Central memory CD8-positive, alpha-beta T cell (primary cell): ENCODE measurements around the gene CDC42.

Experiments
- ATAC-seq: fragments of 150-1000 bp; cut with Tn5 transposase; replicated peaks from 2 replicates; pipeline ENCODE4 v1.10.0; 2022; ENCODE audit warnings: mild to moderate bottlenecking, moderate FRiP score, moderate number of reproducible peaks; ENCODE audit not compliant: poor library complexity, severe bottlenecking; ENCODE audit errors: extremely low read depth
- DNase-seq, 2 donors: peaks; one replicate each; pipeline ENCODE4 v3.0.0; 2021; ENCODE audit warnings: low spot score in 2 of 2
- H3K27ac Mint-ChIP-seq: one replicate; pipeline ENCODE4 v1.8.0; 2022; ENCODE audit warnings: low read depth, mild to moderate bottlenecking, moderate library complexity, mixed read lengths
- H3K27me3 Mint-ChIP-seq: one replicate; pipeline ENCODE4 v1.8.0; 2022; ENCODE audit warnings: mixed read lengths
- H3K36me3 Mint-ChIP-seq: one replicate; pipeline ENCODE4 v1.8.0; 2022; ENCODE audit warnings: mild to moderate bottlenecking, moderate library complexity, mixed read lengths; ENCODE audit not compliant: insufficient read depth
- H3K4me1 Mint-ChIP-seq: one replicate; pipeline ENCODE4 v1.8.0; 2022; ENCODE audit warnings: mixed read lengths
- H3K4me3 Mint-ChIP-seq: one replicate; pipeline ENCODE4 v1.8.0; 2022; ENCODE audit warnings: mild to moderate bottlenecking, moderate library complexity, mixed read lengths
- H3K9me3 Mint-ChIP-seq: one replicate; pipeline ENCODE4 v1.8.0; 2022; ENCODE audit warnings: mixed read lengths

The CDC42 gene

DNA sequence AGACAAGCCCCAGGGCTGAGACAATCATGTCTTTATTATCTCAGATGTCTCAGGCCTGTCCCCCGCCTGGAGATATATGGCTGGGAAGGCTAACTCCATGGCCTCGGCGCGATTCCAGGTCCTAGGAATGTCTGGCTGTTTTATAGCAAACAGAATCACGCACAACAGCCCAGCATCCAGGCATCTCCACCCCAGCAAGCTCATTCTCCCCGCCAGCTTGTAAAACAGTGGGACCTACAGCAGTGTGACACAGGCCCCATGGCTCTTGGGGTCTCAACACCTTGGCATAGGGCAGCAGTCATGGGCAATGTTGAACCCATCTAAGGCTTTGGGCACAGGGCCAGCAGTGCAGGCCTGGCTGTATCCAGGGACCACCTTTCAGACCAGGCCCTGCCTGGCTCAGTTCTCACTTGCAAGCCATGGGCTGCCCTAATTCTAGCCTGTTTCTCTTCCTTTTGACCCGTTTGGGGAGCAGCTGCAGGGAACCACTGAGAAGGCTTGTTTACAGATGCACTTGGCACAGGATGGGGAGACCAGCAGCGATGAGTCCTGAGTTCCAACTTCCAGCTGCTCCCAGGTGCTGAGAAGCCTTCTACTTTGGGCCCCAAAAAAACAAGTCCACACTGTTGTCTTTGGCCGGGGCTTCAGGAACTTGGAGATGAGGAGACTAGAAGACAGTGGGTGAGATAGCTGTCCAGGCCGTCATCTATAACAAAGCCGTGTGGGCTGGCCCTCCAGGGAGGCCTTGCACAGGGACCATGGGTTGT is 56.0 kb downstream of the CDC42 start:
- peaks cover 67% of the 10 kb centered on the region for H3K4me1 Mint-ChIP-seq

DNA sequence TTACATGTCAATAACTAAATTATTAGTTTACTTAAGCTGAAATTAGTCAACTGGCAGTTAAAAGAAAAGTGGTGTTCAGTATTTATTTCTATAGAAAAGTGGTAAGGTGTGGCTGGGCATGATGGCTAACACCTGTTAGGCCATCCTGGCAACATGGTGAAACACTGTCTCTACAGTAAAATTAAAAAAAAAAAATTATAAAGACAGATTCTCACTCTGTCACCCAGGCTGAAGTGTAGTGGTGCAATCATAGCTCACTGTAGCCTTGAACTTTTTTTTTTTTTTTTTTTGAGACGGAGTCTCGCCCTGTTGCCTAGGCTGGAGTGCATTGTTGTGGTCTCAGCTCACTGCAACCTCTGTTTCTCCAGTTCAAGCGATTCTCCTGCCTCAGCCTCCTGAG is 57.5 kb downstream of the CDC42 start:
- Mint-ChIP-seq H3K9me3 (no peaks in the 10 kb centered on the region), H3K27ac (no peak overlapping the region), H3K36me3 (peaks cover 21% of the 10 kb centered on the region), H3K4me1 (peaks cover 54% of the 10 kb centered on the region), H3K4me3 (no peak overlapping the region), H3K27me3 (no peaks in the 10 kb centered on the region)
- no peak for DNase-seq
- ATAC-seq: no peak

More for the DNA sequence above, 56.0 kb downstream of the CDC42 start:
- ATAC-seq (no peak), DNase-seq (no peak)
- Mint-ChIP-seq H3K9me3 (no peaks in the 10 kb centered on the region), H3K27me3 (no peaks in the 10 kb centered on the region), H3K36me3 (peaks cover 17% of the 10 kb centered on the region), H3K4me3 (no peak overlapping the region), H3K27ac (peak overlapping the region; percentile 38)

DNA sequence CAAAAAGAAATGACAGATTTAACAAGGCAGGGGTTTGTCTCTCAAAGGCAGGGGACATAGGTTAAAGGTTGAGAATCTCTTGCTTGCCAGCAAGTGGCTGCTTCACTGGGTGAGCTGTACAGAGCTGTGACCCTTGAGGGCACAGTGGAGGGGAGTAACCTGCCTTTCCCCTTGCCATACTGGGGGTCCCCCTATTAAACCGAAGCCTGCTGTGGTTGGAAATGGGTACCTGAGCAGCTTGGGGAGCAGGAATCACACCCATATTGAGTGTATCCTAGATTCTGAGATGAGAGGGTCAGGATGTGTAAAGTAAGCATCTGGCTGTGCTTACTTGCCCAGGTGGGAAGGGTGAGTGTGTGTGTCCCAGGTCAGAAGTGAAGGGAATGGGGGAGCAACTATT is 58.6 kb downstream of the CDC42 start:
- no peak overlapping the region for H3K4me3 Mint-ChIP-seq
- peak overlapping the region; percentile 94 for H3K27ac Mint-ChIP-seq
- no peaks in the 10 kb centered on the region for H3K9me3 Mint-ChIP-seq
- peaks cover 17% of the 10 kb centered on the region for H3K36me3 Mint-ChIP-seq
- ATAC-seq (no peak), DNase-seq (no peak)
- no peaks in the 10 kb centered on the region for H3K27me3 Mint-ChIP-seq
- H3K4me1 Mint-ChIP-seq: peaks cover 55% of the 10 kb centered on the region

DNA sequence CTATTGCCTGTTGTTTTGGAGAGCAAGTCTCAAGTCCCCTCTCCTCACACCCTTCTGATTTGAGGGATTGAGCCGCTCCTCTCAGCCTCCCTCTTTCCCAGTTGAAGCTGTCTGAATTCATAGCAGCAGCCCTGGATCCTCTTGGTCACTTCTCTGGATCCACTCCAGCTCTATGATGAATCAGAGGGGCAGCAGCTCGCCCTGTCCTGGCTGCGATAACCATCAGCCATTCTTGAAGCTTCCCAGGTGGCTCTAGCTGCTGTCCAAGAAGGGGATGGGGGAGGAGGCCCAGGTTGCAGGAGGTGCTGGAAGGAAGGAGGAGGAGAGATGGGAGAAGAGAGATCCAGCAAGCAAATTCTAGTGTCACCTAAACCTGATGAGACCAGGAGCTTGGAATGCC is 59.1 kb downstream of the CDC42 start:
- ATAC-seq: no peak
- peaks cover 58% of the 10 kb centered on the region for H3K4me1 Mint-ChIP-seq
- H3K4me3 Mint-ChIP-seq: no peak overlapping the region
- H3K36me3 Mint-ChIP-seq: peaks cover 19% of the 10 kb centered on the region
- DNase-seq: no peak
- no peaks in the 10 kb centered on the region for H3K9me3 Mint-ChIP-seq
- H3K27ac Mint-ChIP-seq: peak overlapping the region; percentile 94
- H3K27me3 Mint-ChIP-seq: no peaks in the 10 kb centered on the region

DNA sequence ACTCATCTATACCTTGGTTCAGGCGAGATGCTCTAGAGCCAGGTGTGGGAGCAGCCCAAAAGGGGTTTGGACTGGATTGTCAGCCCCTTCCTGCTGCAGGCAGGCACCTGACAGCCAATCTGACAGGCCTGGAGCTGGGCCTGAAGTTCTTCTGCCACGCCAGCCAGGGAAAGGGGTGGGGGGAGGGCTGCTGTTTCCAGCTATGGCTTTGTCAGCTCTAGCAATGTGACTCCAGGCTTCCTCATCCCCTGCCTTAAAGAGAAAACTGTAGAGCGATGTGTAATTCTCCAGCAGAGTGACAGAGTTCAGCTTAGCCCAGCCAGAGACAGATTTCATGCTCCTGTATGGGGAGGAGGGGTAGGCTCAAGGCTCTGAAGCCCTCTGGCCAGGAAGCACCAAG is 60.0 kb downstream of the CDC42 start:
- Mint-ChIP-seq H3K4me1 (peaks cover 63% of the 10 kb centered on the region), H3K9me3 (no peaks in the 10 kb centered on the region), H3K4me3 (no peak overlapping the region), H3K27me3 (no peaks in the 10 kb centered on the region), H3K36me3 (peaks cover 20% of the 10 kb centered on the region), H3K27ac (peak overlapping the region; percentile 88)
- DNase-seq: no peak
- ATAC-seq: no peak

DNA sequence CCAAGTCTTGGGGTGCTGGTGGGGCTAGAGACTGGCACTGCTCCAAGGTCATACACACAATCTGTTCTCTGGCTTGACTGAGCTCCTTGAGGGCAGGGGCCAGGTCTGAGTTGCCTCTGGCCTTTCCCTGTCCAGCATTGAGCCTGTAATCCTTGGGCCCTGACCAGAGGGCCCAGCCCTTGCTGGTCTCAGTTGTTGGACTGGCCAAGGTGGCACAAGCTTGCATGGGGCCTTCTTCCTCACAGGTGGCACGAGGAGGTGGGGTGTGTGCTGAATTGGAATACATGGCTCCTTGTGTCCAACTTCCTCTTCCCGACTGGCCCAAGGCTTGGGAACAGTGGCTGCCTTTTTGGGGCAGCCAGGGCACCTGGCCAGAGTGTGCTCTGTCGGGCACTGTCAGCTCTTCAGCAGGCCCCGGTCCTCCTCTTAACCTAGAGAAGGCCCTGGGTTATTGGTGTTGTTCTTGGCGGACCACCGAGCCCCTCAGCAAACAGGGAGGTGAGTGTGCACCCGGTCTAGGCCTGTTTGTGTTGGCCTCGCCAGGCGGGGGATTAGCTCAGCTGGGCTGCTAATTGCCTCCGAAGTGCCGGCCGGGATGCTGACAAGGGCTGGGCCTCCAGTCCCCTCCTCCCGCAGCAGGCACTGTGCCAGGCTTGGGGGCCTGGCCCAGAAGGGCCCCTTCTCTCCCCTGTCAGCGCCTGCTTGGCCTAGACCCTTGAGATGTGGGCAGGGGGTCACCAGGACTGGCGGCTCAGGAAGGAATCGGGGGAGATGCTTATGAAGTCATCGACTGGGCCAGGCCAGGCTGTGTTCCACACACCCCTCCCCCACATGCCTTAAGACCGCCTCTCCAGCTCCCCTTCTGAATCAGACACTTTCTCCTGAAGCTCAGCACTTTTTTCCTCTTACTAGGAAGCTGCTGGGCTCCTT is 61.8 kb downstream of the CDC42 start:
- H3K9me3 Mint-ChIP-seq: no peaks in the 10 kb centered on the region
- no peak overlapping the region for H3K4me3 Mint-ChIP-seq
- peaks cover 16% of the 10 kb centered on the region for H3K36me3 Mint-ChIP-seq
- peak overlapping the region; percentile 10 for H3K27ac Mint-ChIP-seq
- ATAC-seq (no peak), DNase-seq (no peak)
- H3K27me3 Mint-ChIP-seq: no peaks in the 10 kb centered on the region
- peaks cover 49% of the 10 kb centered on the region for H3K4me1 Mint-ChIP-seq

DNA sequence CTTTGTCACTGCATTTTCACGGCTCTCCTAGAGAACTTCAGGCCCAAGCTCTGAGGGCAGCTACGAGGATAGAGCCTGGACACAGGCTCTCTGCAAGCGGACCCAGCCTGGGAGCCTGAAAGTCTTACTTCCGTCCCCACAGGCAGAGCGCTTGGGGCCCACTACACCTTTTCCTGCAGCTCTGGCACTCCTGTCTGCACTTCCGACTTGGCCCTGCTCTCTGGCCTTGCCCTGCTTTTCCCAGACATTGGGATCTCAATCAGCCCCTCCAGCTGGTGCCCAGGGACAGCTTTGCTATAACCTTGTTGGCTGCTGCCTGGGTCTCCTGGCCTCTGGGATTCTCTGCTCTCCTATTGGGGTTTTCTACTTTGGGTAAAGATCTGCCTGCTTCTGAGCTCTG is 62.8 kb downstream of the CDC42 start:
- peaks cover 49% of the 10 kb centered on the region for H3K4me1 Mint-ChIP-seq
- ATAC-seq (no peak), DNase-seq (no peak)
- no peak overlapping the region for H3K4me3 Mint-ChIP-seq
- no peaks in the 10 kb centered on the region for H3K9me3 Mint-ChIP-seq
- peaks cover 17% of the 10 kb centered on the region for H3K36me3 Mint-ChIP-seq
- H3K27ac Mint-ChIP-seq: peak overlapping the region; percentile 10
- no peaks in the 10 kb centered on the region for H3K27me3 Mint-ChIP-seq

DNA sequence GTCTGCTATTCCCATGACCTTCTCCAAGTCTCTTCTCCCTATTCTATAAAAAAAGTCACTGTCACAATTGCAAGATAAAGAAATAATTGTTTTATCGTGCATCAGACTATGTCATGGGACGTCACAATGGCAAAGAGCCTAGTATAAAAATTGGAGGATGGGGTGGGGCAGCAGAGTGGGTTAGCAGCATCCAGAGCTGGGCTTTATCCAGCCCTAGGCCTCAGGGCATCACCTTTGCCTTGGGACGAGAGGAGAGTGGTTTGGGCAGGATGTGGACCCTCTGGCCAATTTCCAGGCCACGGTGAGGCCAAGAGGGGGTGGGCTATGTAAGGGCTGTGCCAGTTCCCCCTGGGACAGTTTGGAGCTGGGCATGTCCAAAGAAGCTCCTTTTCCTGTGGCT is 64.7 kb downstream of the CDC42 start:
- no peaks in the 10 kb centered on the region for H3K27me3 Mint-ChIP-seq
- no peak overlapping the region for H3K4me3 Mint-ChIP-seq
- peaks cover 39% of the 10 kb centered on the region for H3K4me1 Mint-ChIP-seq
- no peak for DNase-seq
- ATAC-seq: no peak
- H3K9me3 Mint-ChIP-seq: no peaks in the 10 kb centered on the region
- H3K27ac Mint-ChIP-seq: peak overlapping the region; percentile 71
- H3K36me3 Mint-ChIP-seq: peaks cover 17% of the 10 kb centered on the region

DNA sequence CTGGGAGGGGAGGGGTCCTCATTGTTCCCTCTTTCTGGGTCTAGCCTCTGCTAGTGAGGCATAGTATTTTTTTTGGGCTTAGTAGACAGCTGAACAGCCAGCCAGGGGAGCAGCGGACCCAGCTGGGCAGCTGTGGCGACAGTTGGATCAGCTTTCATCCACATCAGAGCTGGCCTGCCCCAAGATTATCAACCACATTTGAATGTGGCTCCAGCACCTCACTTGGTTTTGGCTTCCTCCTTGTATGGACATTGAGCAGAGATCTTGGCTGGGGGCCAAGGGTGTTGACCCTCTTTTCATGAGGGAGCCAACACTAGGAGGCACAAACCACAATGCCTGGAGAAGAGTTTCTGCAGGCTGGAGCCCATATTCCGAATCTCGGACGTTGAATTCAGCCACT is 65.3 kb downstream of the CDC42 start:
- H3K36me3 Mint-ChIP-seq: peaks cover 17% of the 10 kb centered on the region
- ATAC-seq (no peak), DNase-seq (no peak)
- H3K27ac Mint-ChIP-seq: peak overlapping the region; percentile 71
- H3K4me3 Mint-ChIP-seq: no peak overlapping the region
- H3K9me3 Mint-ChIP-seq: no peaks in the 10 kb centered on the region
- no peaks in the 10 kb centered on the region for H3K27me3 Mint-ChIP-seq
- H3K4me1 Mint-ChIP-seq: peaks cover 35% of the 10 kb centered on the region

DNA sequence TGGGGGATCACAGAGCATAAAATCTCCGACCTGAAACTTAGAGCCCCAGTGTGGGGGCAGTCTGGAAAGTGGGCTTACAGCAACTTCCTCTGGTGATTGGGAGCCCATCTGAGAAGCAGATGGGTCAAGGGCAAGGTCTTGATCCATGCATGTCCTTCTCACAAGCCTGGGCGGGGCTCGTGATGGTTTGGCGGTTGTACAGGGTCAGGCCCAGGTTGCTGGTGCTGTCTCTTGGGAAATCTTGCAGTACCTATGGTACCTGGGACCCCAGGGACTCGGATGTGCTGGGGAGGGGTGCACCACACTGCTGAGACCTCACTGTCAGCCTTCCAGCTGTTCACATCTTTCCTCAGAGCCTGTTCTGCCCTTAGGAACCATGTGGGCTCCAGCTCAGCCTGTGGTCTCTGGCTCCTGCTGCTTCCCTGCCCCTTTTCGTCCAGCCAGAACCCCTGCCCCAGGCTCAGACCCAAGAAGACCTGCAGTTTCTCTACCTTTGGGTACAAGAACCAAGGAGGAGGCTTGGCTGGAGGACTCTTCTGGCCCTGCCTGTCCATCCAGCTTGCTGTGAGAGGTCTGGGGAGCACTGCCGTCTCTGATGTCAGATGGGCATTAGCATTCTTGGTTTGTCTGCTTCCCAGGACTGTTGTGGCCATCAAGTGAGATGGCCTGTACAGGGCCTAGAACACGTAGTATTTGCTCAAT is 65.9 kb downstream of the CDC42 start:
- Mint-ChIP-seq H3K4me3 (no peak overlapping the region), H3K27me3 (no peaks in the 10 kb centered on the region), H3K36me3 (peaks cover 14% of the 10 kb centered on the region), H3K4me1 (peaks cover 29% of the 10 kb centered on the region), H3K9me3 (no peaks in the 10 kb centered on the region), H3K27ac (peak overlapping the region; percentile 71)
- no peak for ATAC-seq
- DNase-seq: no peak

DNA sequence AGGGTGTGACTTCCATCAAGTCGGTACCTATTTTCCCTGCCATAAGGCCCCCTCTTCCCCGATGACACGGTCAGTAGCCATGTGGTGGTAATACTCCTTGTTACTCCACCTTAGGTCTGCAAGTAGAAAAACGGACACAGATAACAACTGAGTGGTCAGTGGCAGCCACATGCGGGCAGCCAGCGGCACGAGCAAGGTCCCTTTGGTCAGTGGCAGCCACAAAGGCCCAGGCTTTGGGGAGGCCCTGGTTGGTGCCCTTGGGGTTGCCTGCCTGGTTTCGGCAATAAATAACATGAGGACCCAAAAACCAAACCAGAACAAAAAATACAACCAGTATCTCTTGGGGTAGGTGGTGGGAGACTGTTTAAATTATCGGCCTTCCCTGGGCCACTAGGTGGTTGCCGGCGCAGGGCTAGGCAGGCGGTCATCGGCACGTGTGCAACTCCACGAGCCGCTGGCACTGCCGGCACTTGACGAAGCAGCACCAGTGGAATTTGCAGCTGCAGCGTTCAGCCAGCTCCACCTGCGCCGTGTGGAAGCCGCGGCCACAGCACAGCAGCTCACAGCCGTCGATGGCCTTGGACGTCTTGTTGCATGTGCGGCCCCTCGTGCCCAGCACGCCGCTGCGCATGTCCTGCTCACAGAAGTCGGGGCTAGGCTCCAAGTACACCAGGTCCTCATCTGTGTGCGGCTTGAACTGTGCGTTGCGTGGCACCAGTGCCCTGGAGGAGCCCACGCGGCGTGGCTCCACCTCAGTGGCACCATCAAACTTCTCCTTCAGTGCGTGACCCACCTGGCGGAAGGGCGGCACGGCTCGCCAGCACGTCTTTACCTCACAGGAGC is 67.3 kb downstream of the CDC42 start:
- Mint-ChIP-seq H3K36me3 (peaks cover 11% of the 10 kb centered on the region), H3K27ac (peak overlapping the region; percentile 19), H3K27me3 (no peaks in the 10 kb centered on the region), H3K4me3 (no peak overlapping the region), H3K4me1 (peaks cover 28% of the 10 kb centered on the region), H3K9me3 (no peaks in the 10 kb centered on the region)
- ATAC-seq: no peak
- DNase-seq: no peak

DNA sequence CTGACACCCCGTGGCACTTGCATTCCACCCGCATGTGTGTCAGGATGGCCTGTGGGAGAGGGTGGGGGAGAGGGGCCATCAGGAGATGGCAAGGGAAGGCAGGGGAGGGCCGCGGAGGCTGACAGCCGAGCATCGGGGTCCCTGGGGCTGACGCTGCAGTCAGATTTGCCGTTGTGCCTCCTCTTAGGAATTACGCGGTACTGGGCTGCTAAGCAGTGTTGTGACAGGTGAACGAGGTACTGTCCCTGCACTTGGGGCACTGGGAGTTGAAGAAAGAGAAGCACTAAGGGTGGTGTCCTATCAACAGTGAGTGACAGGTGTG is 67.9 kb downstream of the CDC42 start:
- Mint-ChIP-seq H3K27me3 (no peaks in the 10 kb centered on the region), H3K4me3 (no peak overlapping the region), H3K36me3 (peaks cover 11% of the 10 kb centered on the region), H3K27ac (no peak overlapping the region), H3K4me1 (peaks cover 23% of the 10 kb centered on the region), H3K9me3 (no peaks in the 10 kb centered on the region)
- ATAC-seq (no peak), DNase-seq (no peak)
